Mesenchymal stem cell (in vitro differentiated cells and primary cell): ENCODE results near the gene VEGFC.

ENCODE experiments used
- DNase-seq: peaks from one replicate; pipeline ENCODE4 v3.0.0-alpha.2; 2013
- H2AFZ ChIP-seq: one replicate; pipeline ENCODE4 v1.6.1; 2013; ENCODE audit warnings: low read depth, mild to moderate bottlenecking, control low read depth, inconsistent platforms, low read length, moderate library complexity
- H2AK5ac ChIP-seq: 2 replicates; pipeline ENCODE4 v1.6.1; 2013; ENCODE audit warnings: low read length, moderate library complexity, mild to moderate bottlenecking, inconsistent platforms; ENCODE audit not compliant: severe bottlenecking
- H2BK120ac ChIP-seq: one replicate; pipeline ENCODE4 v1.6.1; 2013; ENCODE audit warnings: low read depth, mild to moderate bottlenecking, inconsistent platforms, low read length, moderate library complexity
- H2BK12ac ChIP-seq, 2 experiments: one replicate each; pipeline ENCODE4 v1.6.1; 2013; ENCODE audit warnings: inconsistent platforms in 2 of 2, low read length in 2 of 2, mild to moderate bottlenecking in 2 of 2, moderate library complexity in 2 of 2, control low read depth in 1 of 2
- H2BK15ac ChIP-seq: one replicate; pipeline ENCODE4 v1.6.1; 2013; ENCODE audit warnings: mild to moderate bottlenecking, low read depth, inconsistent platforms; ENCODE audit not compliant: poor library complexity, severe bottlenecking
- H2BK5ac ChIP-seq: 2 replicates; pipeline ENCODE4 v1.6.1; 2013; ENCODE audit warnings: low read depth, mild to moderate bottlenecking, low read length, control low read depth, inconsistent platforms; ENCODE audit not compliant: poor library complexity, severe bottlenecking
- H3K14ac ChIP-seq, 2 experiments: one replicate each; pipeline ENCODE4 v1.6.1; 2013; ENCODE audit warnings: inconsistent platforms in 2 of 2, low read length in 2 of 2, control low read depth in 1 of 2, mild to moderate bottlenecking in 1 of 2, moderate library complexity in 1 of 2
- H3K18ac ChIP-seq, 2 experiments: one replicate each; pipeline ENCODE4 v1.6.1; 2013; ENCODE audit warnings: inconsistent platforms in 2 of 2, low read length in 2 of 2, control low read depth in 1 of 2, low read depth in 1 of 2, mild to moderate bottlenecking in 1 of 2
- H3K23ac ChIP-seq, 2 experiments: one replicate each; pipeline ENCODE4 v1.6.1; 2013; ENCODE audit warnings: inconsistent platforms in 2 of 2, low read length in 2 of 2, mild to moderate bottlenecking in 2 of 2, moderate library complexity in 2 of 2, control low read depth in 1 of 2
- H3K27ac ChIP-seq: 2 replicates; pipeline ENCODE4 v1.5.1; 2013; ENCODE audit warnings: mild to moderate bottlenecking, moderate library complexity, low read length, control low read depth, inconsistent platforms; ENCODE audit not compliant: poor library complexity, severe bottlenecking
- H3K27me3 ChIP-seq, 2 experiments: 2 replicates each; pipeline versions ENCODE4 v1.6.1 to v1.7.0; 2013; ENCODE audit warnings: low read length in 2 of 2, mild to moderate bottlenecking in 2 of 2, moderate library complexity in 2 of 2, control low read depth in 1 of 2, inconsistent platforms in 1 of 2; ENCODE audit not compliant: control insufficient read depth in 1 of 2, insufficient read depth in 1 of 2
- H3K36me3 ChIP-seq, 2 experiments: 2 replicates each; pipeline versions ENCODE4 v1.6.1 to v1.7.0; 2013; ENCODE audit warnings: low read length in 2 of 2, control low read depth in 1 of 2, inconsistent platforms in 1 of 2, low read depth in 1 of 2, mild to moderate bottlenecking in 1 of 2; ENCODE audit not compliant: insufficient read depth in 2 of 2, control insufficient read depth in 1 of 2
- H3K4ac ChIP-seq, 2 experiments: one replicate each; pipeline ENCODE4 v1.6.1; 2013; ENCODE audit warnings: inconsistent platforms in 2 of 2, low read length in 2 of 2, mild to moderate bottlenecking in 2 of 2, moderate library complexity in 2 of 2, control low read depth in 1 of 2, low read depth in 1 of 2
- H3K4me1 ChIP-seq: 2 replicates; pipeline ENCODE4 v1.6.1; 2013; ENCODE audit warnings: low read depth, low read length, control low read depth; ENCODE audit not compliant: control insufficient read depth, insufficient read depth
- H3K4me2 ChIP-seq: 2 replicates; pipeline ENCODE4 v1.6.1; 2013; ENCODE audit warnings: low read length, mild to moderate bottlenecking, inconsistent platforms; ENCODE audit not compliant: poor library complexity, severe bottlenecking
- H3K4me3 ChIP-seq, 2 experiments: 2 replicates each; pipeline versions ENCODE4 v1.5.1 to v1.7.0; 2013; ENCODE audit warnings: low read length in 2 of 2, mild to moderate bottlenecking in 2 of 2, control low read depth in 1 of 2, low read depth in 1 of 2; ENCODE audit not compliant: insufficient read depth in 1 of 2
- H3K79me1 ChIP-seq: replicated peaks from 2 replicates; pipeline ENCODE4 v1.6.1; 2013; ENCODE audit warnings: mild to moderate bottlenecking, control low read depth, low read length, inconsistent platforms; ENCODE audit not compliant: poor library complexity, severe bottlenecking
- H3K9ac ChIP-seq: 2 replicates; pipeline ENCODE4 v1.7.0; 2013; ENCODE audit warnings: mild to moderate bottlenecking, low read length, moderate library complexity
- H3K9me3 ChIP-seq: 2 replicates; pipeline ENCODE4 v1.7.0; 2013; ENCODE audit warnings: mild to moderate bottlenecking, low read length; ENCODE audit not compliant: control insufficient read depth
- H4K8ac ChIP-seq: one replicate; pipeline ENCODE4 v1.6.1; 2013; ENCODE audit warnings: inconsistent platforms, mild to moderate bottlenecking, low read length, moderate library complexity
- H4K91ac ChIP-seq: one replicate; pipeline ENCODE4 v1.6.1; 2013; ENCODE audit warnings: mild to moderate bottlenecking, low read length, inconsistent platforms
- WGBS: methylation state at CpG from one replicate; pipeline ENCODE4 v1.1.7; 2013; ENCODE audit warnings: mixed read lengths; 5-methylcytosine and 5-hydroxymethylcytosine counted together

The VEGFC gene

DNA sequence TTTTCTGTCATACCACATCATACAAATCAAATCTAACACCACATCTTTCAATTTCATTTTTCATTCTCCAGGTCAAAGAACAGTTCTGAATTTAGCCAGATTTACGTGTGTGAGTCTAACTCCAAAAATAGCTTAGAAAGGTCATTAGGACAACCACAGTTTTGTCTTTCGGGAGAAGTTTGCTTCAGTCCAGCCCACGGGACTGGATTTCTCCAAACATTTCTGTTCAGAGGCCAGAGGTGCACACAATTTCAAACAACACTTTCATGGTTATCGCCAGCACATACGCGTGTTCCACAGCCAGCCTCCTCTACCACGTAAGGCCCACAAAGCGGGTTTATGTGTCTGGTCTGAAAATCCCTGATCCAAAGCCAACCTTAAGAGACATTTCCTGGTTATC lies 65.9 kb downstream of the VEGFC start:
- H3K27me3 ChIP-seq, result no peaks in the 10 kb centered on the region
- peaks cover 18% of the 10 kb centered on the region for H3K79me1 ChIP-seq
- H3K4me3 ChIP-seq, result peak overlapping the region in 1 of 2 experiments; percentile 40
- no peak overlapping the region for H2BK120ac ChIP-seq
- no peak overlapping the region for H3K4me2 ChIP-seq
- peaks cover 0 to 38% of the 10 kb centered on the region in 2 experiments for H3K36me3 ChIP-seq
- no peak overlapping the region for H3K14ac ChIP-seq
- DNase-seq, result peak; percentile 78
- H3K18ac ChIP-seq, result peak overlapping the region in 1 of 2 experiments; percentile 34
- H3K4me1 ChIP-seq, result peaks cover 1% of the 10 kb centered on the region
- no peak overlapping the region for H3K4ac ChIP-seq
- H2AFZ ChIP-seq, result no peak overlapping the region
- H3K27ac ChIP-seq, result no peak overlapping the region
- H2BK15ac ChIP-seq, result no peak overlapping the region
- no peak overlapping the region for H3K23ac ChIP-seq
- H2AK5ac ChIP-seq, result no peak overlapping the region
- WGBS, result 53% methylated on average over 8 of the region's 8 CpGs
- H4K91ac ChIP-seq, result no peak overlapping the region
- H3K9me3 ChIP-seq, result no peaks in the 10 kb centered on the region
- peak overlapping the region; percentile 69 for H3K9ac ChIP-seq
- H2BK5ac ChIP-seq, result no peak overlapping the region
- no peak overlapping the region for H4K8ac ChIP-seq
- no peak overlapping the region for H2BK12ac ChIP-seq

DNA sequence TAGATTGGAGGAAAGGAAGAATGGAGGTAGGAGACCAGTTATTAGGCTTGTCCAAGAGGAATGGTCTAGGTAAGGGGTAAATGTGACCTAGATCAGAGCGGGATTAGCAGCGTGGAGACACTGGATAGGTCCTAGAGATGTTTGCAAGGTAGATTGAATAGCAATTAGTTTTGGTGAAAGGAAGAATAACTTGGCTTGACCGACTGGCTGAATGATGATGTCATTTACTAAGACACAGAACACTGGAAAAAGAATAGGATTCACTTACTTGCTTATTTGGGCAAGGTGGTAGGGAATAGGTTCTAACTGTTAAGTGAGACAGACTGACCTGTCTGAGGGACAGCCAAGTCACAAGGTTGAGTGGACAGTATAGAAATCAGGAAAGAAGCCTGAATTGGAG lies 71.3 kb downstream of the VEGFC start:
- Histone ChIP-seq H4K8ac (no peak overlapping the region), H3K79me1 (peaks cover 10% of the 10 kb centered on the region), H3K27me3 (no peaks in the 10 kb centered on the region), H2BK15ac (no peak overlapping the region), H3K9ac (no peak overlapping the region), H2BK120ac (no peak overlapping the region), H3K4me1 (no peaks in the 10 kb centered on the region), H4K91ac (no peak overlapping the region), H3K4me2 (no peak overlapping the region), H3K18ac (no peak overlapping the region), H3K4ac (no peak overlapping the region), H2BK12ac (no peak overlapping the region), H3K9me3 (no peaks in the 10 kb centered on the region), H2AFZ (no peak overlapping the region), H3K23ac (no peak overlapping the region), H3K27ac (no peak overlapping the region), H2AK5ac (no peak overlapping the region), H3K4me3 (no peak overlapping the region), H2BK5ac (no peak overlapping the region), H3K36me3 (peaks cover 0 to 35% of the 10 kb centered on the region in 2 experiments), H3K14ac (no peak overlapping the region)
- 94% methylated on average over 3 of the region's 3 CpGs for WGBS
- DNase-seq, result no peak

DNA sequence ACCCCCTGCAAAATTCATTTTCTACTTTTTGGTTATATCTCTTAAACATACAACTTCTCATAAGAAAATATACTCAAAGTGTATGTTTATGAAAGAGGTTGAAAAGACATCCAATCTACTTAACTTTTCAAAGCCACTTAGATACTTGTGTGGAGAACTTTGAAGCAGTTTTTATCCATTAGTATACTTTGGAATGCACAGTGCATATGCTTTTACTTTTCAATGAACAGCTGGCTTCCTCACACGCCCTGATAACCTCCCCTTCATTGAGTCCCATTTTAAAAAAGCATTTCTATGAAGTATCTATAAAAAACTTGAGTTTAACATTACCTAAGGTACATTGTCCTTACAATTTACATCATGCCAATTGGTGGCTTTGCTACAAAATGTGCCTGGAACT lies 73.8 kb downstream of the VEGFC start:
- no peak overlapping the region for H2BK5ac ChIP-seq
- H3K18ac ChIP-seq, result no peak overlapping the region

DNA sequence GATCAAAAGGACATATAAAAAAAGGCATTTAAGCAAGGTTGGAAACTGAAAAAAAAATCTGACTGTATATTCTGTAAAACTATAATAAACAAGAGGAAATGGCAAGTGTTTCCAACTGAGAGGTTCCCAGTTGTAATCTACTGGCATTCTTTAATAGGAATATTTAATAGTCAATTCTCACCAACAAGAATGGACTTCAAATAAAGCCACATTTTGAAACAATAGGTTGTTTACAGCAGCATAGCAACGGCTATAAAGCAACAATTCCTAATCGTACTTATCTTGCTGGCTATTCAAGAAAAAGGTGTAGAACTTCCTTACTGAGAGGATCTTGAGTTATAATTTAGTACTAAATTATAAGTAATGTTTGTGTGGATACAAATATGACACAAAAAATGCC lies 75.5 kb downstream of the VEGFC start:
- WGBS, result no CpG with 5 or more reads among the region's 2 CpGs
- H3K14ac ChIP-seq, result no peak overlapping the region

More for the DNA sequence above, 73.8 kb downstream of the VEGFC start:
- Histone ChIP-seq H3K4me1 (no peaks in the 10 kb centered on the region), H4K91ac (no peak overlapping the region), H2BK15ac (no peak overlapping the region), H2BK120ac (no peak overlapping the region), H2AK5ac (no peak overlapping the region), H3K79me1 (peaks cover 7% of the 10 kb centered on the region), H3K4ac (no peak overlapping the region), H4K8ac (no peak overlapping the region), H2BK12ac (no peak overlapping the region), H3K27ac (no peak overlapping the region), H3K4me2 (no peak overlapping the region), H3K36me3 (peaks cover 4 to 42% of the 10 kb centered on the region in 2 experiments), H3K14ac (no peak overlapping the region), H3K9me3 (no peaks in the 10 kb centered on the region), H3K23ac (no peak overlapping the region), H2AFZ (no peak overlapping the region), H3K4me3 (no peak overlapping the region), H3K27me3 (no peaks in the 10 kb centered on the region), H3K9ac (no peak overlapping the region)
- no CpG with 5 or more reads among the region's 1 CpG for WGBS
- no peak for DNase-seq

More for the DNA sequence above, 75.5 kb downstream of the VEGFC start:
- H3K27ac ChIP-seq, result no peak overlapping the region
- no peak overlapping the region for H3K4ac ChIP-seq
- H3K4me3 ChIP-seq, result no peak overlapping the region
- H2AK5ac ChIP-seq, result no peak overlapping the region
- no peak for DNase-seq
- no peak overlapping the region for H3K4me2 ChIP-seq
- no peak overlapping the region for H2BK15ac ChIP-seq
- H3K4me1 ChIP-seq, result no peaks in the 10 kb centered on the region
- peaks cover 7 to 46% of the 10 kb centered on the region in 2 experiments for H3K36me3 ChIP-seq
- no peak overlapping the region for H2BK12ac ChIP-seq
- H2BK5ac ChIP-seq, result no peak overlapping the region
- no peak overlapping the region for H4K91ac ChIP-seq
- H3K9me3 ChIP-seq, result no peaks in the 10 kb centered on the region
- no peak overlapping the region for H4K8ac ChIP-seq
- no peak overlapping the region for H3K18ac ChIP-seq
- H2BK120ac ChIP-seq, result no peak overlapping the region
- no peak overlapping the region for H3K23ac ChIP-seq
- H2AFZ ChIP-seq, result no peak overlapping the region
- no peaks in the 10 kb centered on the region for H3K27me3 ChIP-seq
- H3K79me1 ChIP-seq, result peaks cover 7% of the 10 kb centered on the region
- H3K9ac ChIP-seq, result no peak overlapping the region
